Mesothelial cell of epicardium (in vitro differentiated cells): ENCODE measurements around the gene RTN4RL2. TPM values are rescaled to one million over a fixed set of nuclear protein-coding genes. Genes with fewer than 3 reads are reported as not detected.

ENCODE experiments used
- DNase-seq, 2 experiments: peaks; one replicate each; pipeline ENCODE4 v3.0.0; 2021; ENCODE audit warnings: low spot score in 2 of 2; ENCODE audit not compliant: unreplicated experiment in 2 of 2
- H3K27ac Mint-ChIP-seq: 2 replicates; pipeline ENCODE4 v1.8.0; 2021; ENCODE audit warnings: mixed read lengths
- H3K27me3 Mint-ChIP-seq: 2 replicates; pipeline ENCODE4 v1.8.0; 2021; ENCODE audit warnings: low read depth, mixed read lengths
- H3K36me3 Mint-ChIP-seq: 2 replicates; pipeline ENCODE4 v1.8.0; 2021; ENCODE audit warnings: mixed read lengths
- H3K4me1 Mint-ChIP-seq: 2 replicates; pipeline ENCODE4 v1.8.0; 2021; ENCODE audit warnings: mixed read lengths
- H3K4me3 Mint-ChIP-seq: 2 replicates; pipeline ENCODE4 v1.8.0; 2021; ENCODE audit warnings: mild to moderate bottlenecking, moderate library complexity, mixed read lengths
- H3K9me3 Mint-ChIP-seq: 2 replicates; pipeline ENCODE4 v1.8.0; 2021; ENCODE audit warnings: mixed read lengths
- total RNA-seq: library from RNA; stranded (reverse); gene quantifications from 3 replicates; pipeline ENCODE4 v1.2.1, GENCODE V29; 2021
- TF ChIP-seq, protein P1 (sequence below): fragments of 200-600 bp; sonication (generic); IDR thresholded peaks from one replicate; pipeline ENCODE4 v1.5.0; 2021; ENCODE audit warnings: antibody characterized with exemption; ENCODE audit not compliant: unreplicated experiment

Gene RTN4RL2
- total RNA-seq, 1 donor from 2014 or later, result 0.38 TPM

DNA sequence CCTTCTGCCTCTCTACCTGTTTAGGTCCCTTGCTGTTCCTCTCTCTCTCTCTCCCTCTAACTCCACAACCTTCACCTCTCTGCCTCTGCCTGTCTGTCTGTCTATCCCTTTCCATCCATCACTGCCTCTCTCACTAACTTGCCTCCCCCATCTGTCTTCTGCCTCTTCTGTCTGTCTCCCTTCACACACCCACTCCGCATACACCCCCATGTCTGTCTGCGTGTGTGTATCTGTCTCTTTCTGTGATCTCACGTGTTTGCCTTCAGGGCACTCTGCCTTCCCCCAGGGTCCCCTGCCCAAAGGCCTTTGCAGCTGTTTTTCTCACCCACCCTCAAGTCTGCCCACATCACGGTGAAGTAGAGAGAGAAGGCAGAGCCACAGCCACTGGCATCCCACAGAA is 7.9 kb downstream of the RTN4RL2 start:
- peaks cover 74% of the 10 kb centered on the region for H3K27me3 Mint-ChIP-seq
- peaks cover 2% of the 10 kb centered on the region for H3K4me1 Mint-ChIP-seq
- no peaks in the 10 kb centered on the region for H3K36me3 Mint-ChIP-seq
- TF ChIP-seq, protein P1, sequence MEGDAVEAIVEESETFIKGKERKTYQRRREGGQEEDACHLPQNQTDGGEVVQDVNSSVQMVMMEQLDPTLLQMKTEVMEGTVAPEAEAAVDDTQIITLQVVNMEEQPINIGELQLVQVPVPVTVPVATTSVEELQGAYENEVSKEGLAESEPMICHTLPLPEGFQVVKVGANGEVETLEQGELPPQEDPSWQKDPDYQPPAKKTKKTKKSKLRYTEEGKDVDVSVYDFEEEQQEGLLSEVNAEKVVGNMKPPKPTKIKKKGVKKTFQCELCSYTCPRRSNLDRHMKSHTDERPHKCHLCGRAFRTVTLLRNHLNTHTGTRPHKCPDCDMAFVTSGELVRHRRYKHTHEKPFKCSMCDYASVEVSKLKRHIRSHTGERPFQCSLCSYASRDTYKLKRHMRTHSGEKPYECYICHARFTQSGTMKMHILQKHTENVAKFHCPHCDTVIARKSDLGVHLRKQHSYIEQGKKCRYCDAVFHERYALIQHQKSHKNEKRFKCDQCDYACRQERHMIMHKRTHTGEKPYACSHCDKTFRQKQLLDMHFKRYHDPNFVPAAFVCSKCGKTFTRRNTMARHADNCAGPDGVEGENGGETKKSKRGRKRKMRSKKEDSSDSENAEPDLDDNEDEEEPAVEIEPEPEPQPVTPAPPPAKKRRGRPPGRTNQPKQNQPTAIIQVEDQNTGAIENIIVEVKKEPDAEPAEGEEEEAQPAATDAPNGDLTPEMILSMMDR, result no peak
- no peak overlapping the region for H3K4me3 Mint-ChIP-seq
- no peak overlapping the region for H3K27ac Mint-ChIP-seq
- no peaks in the 10 kb centered on the region for H3K9me3 Mint-ChIP-seq
- DNase-seq, result no peak

DNA sequence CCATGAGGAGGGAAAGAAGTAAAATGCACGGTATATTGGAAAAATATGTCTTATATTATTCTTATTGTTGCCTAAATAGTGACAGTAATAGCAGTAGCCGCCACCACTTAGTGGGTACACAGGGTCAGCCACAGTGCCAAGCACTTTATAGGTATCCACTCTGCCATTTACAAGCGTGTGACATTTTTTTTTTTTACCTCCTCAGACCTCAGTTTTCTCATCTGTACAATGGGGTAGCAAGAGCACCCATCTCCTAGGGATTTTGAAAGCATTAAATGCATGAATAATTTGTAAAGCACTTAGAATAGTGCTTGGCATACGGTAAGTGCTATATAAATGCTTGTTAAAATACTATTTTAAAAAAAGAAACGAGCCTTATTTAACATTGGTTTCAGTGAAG is 8.9 kb downstream of the RTN4RL2 start:
- no peaks in the 10 kb centered on the region for H3K36me3 Mint-ChIP-seq
- TF ChIP-seq, protein P1, result no peak
- no peak overlapping the region for H3K4me3 Mint-ChIP-seq
- peaks cover 74% of the 10 kb centered on the region for H3K27me3 Mint-ChIP-seq
- no peak for DNase-seq
- no peaks in the 10 kb centered on the region for H3K4me1 Mint-ChIP-seq
- H3K9me3 Mint-ChIP-seq, result no peaks in the 10 kb centered on the region
- no peak overlapping the region for H3K27ac Mint-ChIP-seq

DNA sequence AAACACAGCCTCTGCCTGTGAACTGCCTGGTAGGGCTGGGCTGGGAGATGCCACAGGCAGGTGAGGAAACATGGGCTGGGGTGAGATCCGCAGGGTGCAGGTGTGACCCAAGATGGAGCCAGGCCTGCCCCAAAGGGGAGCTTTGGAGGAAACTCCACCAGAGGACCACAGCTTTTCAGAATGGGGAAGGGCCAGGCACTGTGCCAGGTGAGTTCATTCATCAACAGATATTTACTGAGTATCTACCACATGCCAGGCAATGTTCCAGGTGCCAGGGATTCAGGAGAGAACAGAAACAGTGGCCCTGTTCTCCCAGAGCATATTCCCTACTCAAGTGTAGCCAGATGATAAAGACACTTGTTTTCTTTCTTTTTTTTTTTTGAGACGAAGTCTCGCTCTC is 11.2 kb downstream of the RTN4RL2 start:
- Mint-ChIP-seq H3K27ac (no peak overlapping the region), H3K36me3 (no peaks in the 10 kb centered on the region), H3K9me3 (no peaks in the 10 kb centered on the region), H3K27me3 (peaks cover 83% of the 10 kb centered on the region), H3K4me1 (peaks cover 5% of the 10 kb centered on the region), H3K4me3 (no peak overlapping the region)
- TF ChIP-seq, protein P1, result no peak
- no peak for DNase-seq

- no peaks in the 10 kb centered on the region for H3K9me3 Mint-ChIP-seq
- DNase-seq, result no peak
- H3K36me3 Mint-ChIP-seq, result no peaks in the 10 kb centered on the region
- peaks cover 90% of the 10 kb centered on the region for H3K27me3 Mint-ChIP-seq
- no peak overlapping the region for H3K27ac Mint-ChIP-seq
- TF ChIP-seq, protein P1, result no peak
- peaks cover 8% of the 10 kb centered on the region for H3K4me1 Mint-ChIP-seq
- H3K4me3 Mint-ChIP-seq, result no peak overlapping the region
These were observed 13.0 kb downstream of the RTN4RL2 start for GRCh38 chr11:57473285-57473841.

GRCh38 chr11:57474017-57474802 is 13.9 kb downstream of the RTN4RL2 start:
- H3K4me3 Mint-ChIP-seq, result no peak overlapping the region
- H3K27me3 Mint-ChIP-seq, result peaks cover 90% of the 10 kb centered on the region
- TF ChIP-seq, protein P1, result no peak
- DNase-seq, result no peak
- H3K27ac Mint-ChIP-seq, result no peak overlapping the region
- no peaks in the 10 kb centered on the region for H3K36me3 Mint-ChIP-seq
- peaks cover 8% of the 10 kb centered on the region for H3K4me1 Mint-ChIP-seq
- no peaks in the 10 kb centered on the region for H3K9me3 Mint-ChIP-seq
